GM18526 (cell line): ENCODE measurements around the gene TUBGCP6.

Experiments used
- POLR2A ChIP-seq: IDR thresholded peaks from 3 replicates; pipeline ENCODE4 v1.6.1; 2011; ENCODE audit not compliant: insufficient read length; ENCODE audit errors: extremely low read depth

TUBGCP6 gene

DNA sequence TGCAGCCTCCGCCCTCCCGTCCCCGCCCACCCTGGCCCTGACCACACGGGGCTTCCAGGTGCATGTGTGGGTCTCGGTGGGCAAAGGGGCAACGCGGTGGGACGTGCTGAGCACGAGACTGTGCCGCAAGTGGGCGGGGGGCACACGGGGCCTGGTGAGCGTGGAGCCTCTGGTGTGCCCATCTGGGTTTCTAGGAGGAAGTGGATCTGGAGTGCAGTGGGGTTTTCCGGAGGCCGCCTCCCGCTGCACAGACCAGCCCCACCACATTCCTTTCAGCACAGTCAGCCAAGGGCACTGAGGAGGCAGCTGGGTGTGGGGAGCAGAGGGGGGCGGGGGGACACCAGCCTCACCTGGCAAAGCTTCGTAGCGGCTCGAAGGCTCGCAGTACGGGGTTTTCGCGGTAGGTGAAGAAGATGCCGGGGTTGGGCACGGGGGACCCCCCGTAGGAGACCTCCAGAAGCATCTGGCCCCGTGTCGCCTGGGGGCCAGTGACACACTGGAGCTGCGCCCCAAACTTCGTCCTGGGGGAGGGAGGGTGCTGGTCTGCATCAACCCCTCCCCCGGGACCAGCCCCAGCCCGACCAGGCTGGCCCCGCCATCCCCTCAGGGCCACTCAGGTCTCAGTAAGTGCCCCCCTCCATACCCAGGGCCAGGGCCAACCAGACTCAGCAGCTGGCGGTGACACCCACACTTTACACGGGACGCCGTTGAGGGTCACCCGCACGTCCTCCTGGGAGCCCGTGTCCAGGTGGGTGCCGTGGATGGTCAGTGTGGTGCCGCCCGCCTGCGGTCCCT is 37.7 kb upstream of the TUBGCP6 start:
- TF ChIP-seq POLR2A, result no peak

GRCh38 chr22:50281957-50282356 is 37.1 kb upstream of the TUBGCP6 start:
- no peak for TF ChIP-seq POLR2A

- TF ChIP-seq POLR2A, result no peak
Measured at GRCh38 chr22:50281384-50281760, 36.5 kb upstream of the TUBGCP6 start.

DNA sequence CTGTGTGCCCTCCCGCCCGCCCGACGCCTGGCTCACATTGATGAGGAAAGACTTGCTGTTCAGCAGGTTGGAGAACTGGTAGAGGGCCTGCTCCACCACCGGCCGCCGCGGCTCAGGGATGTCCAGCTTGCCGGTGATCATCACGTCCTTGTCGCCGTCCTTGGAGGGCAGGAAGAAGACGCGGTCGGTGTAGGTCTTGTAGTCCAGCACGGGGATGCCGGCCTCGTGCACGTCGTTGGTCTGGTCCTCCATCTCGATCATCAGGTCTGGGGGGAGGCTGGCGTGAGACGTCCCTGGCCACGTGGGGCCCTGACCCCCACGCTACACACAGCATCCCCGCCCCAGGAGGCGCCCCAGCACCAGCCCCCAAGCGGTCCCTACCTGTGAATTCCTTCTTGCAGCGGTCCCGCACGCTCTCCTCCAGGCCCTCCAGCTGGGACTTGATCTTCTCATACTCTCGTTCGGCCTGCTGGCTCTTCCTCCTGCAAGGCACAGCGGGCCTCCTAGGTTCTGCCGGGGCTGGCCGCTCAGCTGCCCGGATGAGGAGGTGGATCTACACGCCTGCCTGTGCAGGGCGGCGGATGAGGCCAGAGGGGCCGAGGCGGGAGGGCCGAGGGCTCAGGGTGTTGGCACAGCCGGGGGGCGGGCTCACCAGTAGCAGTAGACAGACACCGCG is 36.0 kb upstream of the TUBGCP6 start:
- TF ChIP-seq POLR2A, result no peak

- TF ChIP-seq POLR2A, result no peak
Measured at GRCh38 chr22:50280022-50280707, 35.3 kb upstream of the TUBGCP6 start.

DNA sequence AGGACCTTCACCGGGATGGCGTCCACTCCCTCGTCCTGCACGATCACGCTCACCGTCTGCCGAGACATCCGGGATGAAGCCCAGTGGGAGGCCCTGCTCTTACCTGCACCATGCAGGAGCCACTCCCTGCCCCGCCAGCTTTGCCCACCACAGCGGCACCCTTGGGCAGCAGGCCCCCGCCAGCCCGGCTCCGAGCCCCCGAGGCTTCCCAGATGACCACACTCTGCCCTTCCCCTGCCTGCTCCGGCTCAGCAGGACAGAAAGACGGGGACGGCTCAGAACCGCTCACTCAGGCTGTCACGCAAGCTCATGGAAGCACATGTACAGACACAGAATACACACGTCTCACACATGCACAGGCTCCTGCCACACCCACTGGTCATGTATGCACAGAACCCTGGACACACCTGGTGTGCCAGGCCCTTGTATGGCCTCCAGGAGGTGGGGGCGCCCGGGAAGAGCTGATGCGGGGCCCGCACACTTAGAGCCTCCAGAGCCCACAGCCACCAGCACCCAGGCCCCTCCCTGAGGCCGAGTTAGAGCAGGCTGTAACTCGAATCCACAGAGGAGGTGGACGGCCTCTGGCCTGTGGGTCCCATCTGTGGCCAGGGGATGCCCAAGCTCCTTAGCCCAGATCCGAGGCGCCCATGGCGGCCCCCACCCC is 34.3 kb upstream of the TUBGCP6 start:
- TF ChIP-seq POLR2A, result no peak

GRCh38 chr22:50278461-50278860 is 33.6 kb upstream of the TUBGCP6 start:
- no peak for TF ChIP-seq POLR2A

- TF ChIP-seq POLR2A, result no peak
Measured at GRCh38 chr22:50277761-50278160, 32.9 kb upstream of the TUBGCP6 start.

GRCh38 chr22:50276143-50276542 is 31.3 kb upstream of the TUBGCP6 start:
- no peak for TF ChIP-seq POLR2A

DNA sequence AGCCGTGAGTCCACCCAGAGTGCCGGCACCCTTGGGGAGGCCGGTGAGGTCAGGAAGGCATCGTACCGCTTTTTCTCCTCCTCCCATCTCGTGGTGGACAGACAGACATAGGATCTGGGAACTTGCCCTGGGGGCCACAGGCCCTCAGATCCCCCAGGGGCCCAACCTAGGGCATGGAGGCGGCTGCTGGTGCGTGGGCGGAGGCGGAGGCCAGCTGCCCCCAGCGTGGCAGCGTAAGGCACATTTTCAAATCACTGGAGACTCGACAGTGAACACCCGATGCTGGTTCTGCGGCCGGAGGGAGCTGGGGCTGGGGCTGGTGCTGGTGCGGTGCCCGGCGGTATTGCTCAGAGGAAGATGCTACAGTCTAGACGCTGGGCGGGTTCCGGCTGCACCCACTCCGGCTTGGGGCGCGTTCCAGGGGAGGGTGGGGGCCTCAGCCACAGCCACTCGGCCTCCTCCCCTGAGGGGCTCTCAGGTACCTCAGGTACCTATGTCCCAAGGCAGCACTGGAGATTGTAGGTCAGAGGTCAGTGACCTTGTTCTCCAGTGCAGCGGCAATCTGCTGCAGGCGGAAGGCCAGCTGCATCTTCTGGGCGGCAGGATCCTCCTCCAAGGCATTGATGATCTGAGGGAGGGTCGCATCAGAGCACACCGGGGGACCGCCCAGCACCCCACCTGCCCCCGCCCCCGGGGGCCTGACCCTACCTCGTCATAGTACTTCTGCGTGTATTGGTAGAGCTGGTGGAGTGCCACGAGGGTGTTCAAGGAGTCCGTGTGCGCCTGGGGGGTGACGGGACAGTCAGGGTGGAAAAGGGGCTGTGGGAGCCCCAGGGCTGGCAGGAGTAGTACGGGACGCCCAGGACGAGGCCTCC is 30.6 kb upstream of the TUBGCP6 start:
- no peak for TF ChIP-seq POLR2A

DNA sequence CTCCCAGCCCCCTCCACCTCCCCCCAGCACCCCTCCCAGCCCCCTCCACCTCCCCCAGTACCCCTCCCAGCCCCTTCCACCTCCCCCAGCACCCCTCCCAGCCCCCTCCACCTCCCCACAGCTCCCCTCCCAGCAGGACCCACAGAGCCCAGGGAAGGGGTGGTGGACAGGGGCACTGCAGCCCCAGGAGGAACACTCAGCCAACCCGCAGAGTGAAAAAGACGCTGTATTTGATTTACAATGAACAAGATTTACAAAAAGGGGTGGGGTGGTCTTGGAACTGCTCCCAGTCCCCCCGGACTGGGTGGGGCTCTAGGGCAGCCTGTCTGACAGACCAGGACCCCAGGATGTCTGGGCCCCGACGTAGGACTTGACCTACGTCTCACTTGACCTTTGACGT is 29.9 kb upstream of the TUBGCP6 start:
- TF ChIP-seq POLR2A, result no peak

DNA sequence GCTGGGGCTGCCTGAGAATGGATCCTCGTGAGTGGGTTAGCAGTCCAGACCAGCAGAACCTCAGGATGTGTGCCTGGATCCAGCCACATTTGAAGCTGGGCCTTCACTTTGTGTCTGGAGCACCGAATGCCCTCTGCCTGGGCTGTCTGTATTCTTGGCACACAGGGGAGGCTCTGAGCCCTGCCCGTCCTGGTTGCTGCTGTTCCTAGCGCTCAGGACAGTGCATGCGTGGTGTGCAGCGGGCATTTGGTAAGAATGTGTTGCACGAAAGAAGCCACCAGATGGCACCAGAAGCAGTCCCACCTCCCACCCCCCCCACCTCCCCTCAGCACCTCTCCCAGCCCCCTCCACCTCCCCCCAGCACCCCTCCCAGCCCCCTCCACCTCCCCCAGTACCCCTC is 29.5 kb upstream of the TUBGCP6 start:
- no peak for TF ChIP-seq POLR2A

DNA sequence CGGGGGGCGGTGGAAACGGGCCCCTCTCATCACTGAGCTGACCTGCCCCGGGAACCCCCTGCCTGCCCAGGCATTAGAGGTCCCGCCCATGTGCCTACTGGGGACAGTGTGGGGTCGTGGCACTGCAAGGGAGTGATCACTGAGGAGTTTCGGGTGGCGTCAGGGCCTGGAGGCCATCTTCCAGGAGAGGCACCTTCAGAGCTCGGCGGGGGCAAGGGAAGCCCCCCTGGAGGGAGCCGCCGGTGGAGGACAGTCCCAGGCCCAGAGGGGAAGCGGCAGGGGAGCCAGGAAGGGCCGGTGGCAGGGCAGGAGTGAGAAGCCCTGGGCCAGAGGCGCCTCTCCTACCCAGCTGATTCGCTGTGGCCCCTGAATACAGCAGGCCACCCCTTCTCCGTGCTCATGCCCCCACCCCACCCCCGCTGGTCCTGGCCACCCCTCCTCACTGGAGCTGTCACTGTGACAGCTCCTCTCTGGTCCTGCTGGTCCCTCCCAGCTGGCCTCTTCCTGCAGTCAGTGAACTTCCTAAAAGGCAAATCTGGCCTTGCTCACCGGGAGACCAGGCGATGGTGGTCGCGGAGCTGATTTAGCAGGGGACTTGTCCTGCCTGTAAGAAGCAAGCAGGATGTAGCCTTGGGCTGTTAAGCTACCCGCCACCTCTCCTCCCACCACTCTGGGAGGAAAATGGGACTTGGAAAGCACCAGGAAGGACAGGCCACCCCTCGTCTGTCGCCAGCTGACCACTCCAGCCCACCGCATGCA is 27.4 kb upstream of the TUBGCP6 start:
- TF ChIP-seq POLR2A, result no peak

- TF ChIP-seq POLR2A, result no peak
Measured at GRCh38 chr22:50271519-50271970, 26.7 kb upstream of the TUBGCP6 start.

GRCh38 chr22:50270666-50271394 is 26.0 kb upstream of the TUBGCP6 start:
- no peak for TF ChIP-seq POLR2A
